IPS-20b (cell line): Measurements from ENCODE around the gene EIF1.
"Not testable (repeated sequence)": the region's sequence is repeated elsewhere in the genome, so short reads cannot be mapped to it uniquely, and the experiment has no call there.

ENCODE experiments used
- H3K27ac ChIP-seq: one replicate; pipeline ENCODE4 v1.5.1; 2013; ENCODE audit warnings: low read length
- H3K27me3 ChIP-seq: 2 replicates; pipeline ENCODE4 v1.6.1; 2013; ENCODE audit warnings: mild to moderate bottlenecking, low read length, inconsistent platforms; ENCODE audit not compliant: insufficient read depth
- H3K36me3 ChIP-seq: 2 replicates; pipeline ENCODE4 v1.6.1; 2013; ENCODE audit warnings: low read depth, mild to moderate bottlenecking, inconsistent platforms, low read length, moderate library complexity; ENCODE audit not compliant: insufficient read depth
- H3K4me1 ChIP-seq: 2 replicates; pipeline ENCODE4 v1.6.1; 2013; ENCODE audit warnings: mild to moderate bottlenecking, control low read depth, inconsistent platforms, low read length, moderate library complexity; ENCODE audit not compliant: insufficient read depth
- H3K4me3 ChIP-seq: 2 replicates; pipeline ENCODE4 v1.5.1; 2013; ENCODE audit warnings: mild to moderate bottlenecking, low read length, inconsistent platforms
- H3K9ac ChIP-seq: 2 replicates; pipeline ENCODE4 v1.6.1; 2013; ENCODE audit warnings: low read depth, mild to moderate bottlenecking, inconsistent platforms, low read length, moderate library complexity
- H3K9me3 ChIP-seq: 2 replicates; pipeline ENCODE4 v1.6.1; 2013; ENCODE audit warnings: mild to moderate bottlenecking, low read depth, low read length, inconsistent platforms; ENCODE audit not compliant: insufficient read depth

The EIF1 gene

GRCh38 chr17:41667280-41668041, 21.2 kb upstream of the EIF1 start:
- H3K27ac ChIP-seq = no peak overlapping the region
- peaks cover 16% of the 10 kb centered on the region for H3K27me3 ChIP-seq
- H3K4me1 ChIP-seq = peaks cover 6% of the 10 kb centered on the region; the same call in 1 of the 2 replicates
- no peaks in the 10 kb centered on the region for H3K36me3 ChIP-seq
- no peak overlapping the region; the same call in 1 of the 2 replicates for H3K9ac ChIP-seq
- no peaks in the 10 kb centered on the region for H3K9me3 ChIP-seq
- H3K4me3 ChIP-seq = peak overlapping the region; percentile 79; the same call in 1 of the 2 replicates

GRCh38 chr17:41672153-41672552, 16.5 kb upstream of the EIF1 start:
- H3K36me3 ChIP-seq = no peaks in the 10 kb centered on the region
- H3K9me3 ChIP-seq = no peaks in the 10 kb centered on the region
- no peak overlapping the region for H3K27ac ChIP-seq
- H3K4me3 ChIP-seq = no peak overlapping the region
- no peak overlapping the region for H3K9ac ChIP-seq
- H3K4me1 ChIP-seq = peaks cover 15% of the 10 kb centered on the region; the same call in 1 of the 2 replicates
- peaks cover 5% of the 10 kb centered on the region; the same call in 1 of the 2 replicates for H3K27me3 ChIP-seq

GRCh38 chr17:41675157-41676057, 13.3 kb upstream of the EIF1 start:
- Histone ChIP-seq H3K4me3 (peak overlapping the region; percentile 44), H3K4me1 (peaks cover 15% of the 10 kb centered on the region; the same call in 1 of the 2 replicates), H3K27ac (peak overlapping the region; percentile 11)
- not testable (repeated sequence) for H3K36me3 ChIP-seq, H3K27me3 ChIP-seq, H3K9ac ChIP-seq, H3K9me3 ChIP-seq

GRCh38 chr17:41676058-41676419, 12.6 kb upstream of the EIF1 start:
- no peaks in the 10 kb centered on the region for H3K36me3 ChIP-seq
- H3K27ac ChIP-seq = peak overlapping the region; percentile 11
- H3K4me3 ChIP-seq = peak overlapping the region; percentile 44
- H3K4me1 ChIP-seq = peaks cover 15% of the 10 kb centered on the region; the same call in 1 of the 2 replicates
- no peaks in the 10 kb centered on the region for H3K27me3 ChIP-seq
- H3K9ac ChIP-seq = no peak overlapping the region
- H3K9me3 ChIP-seq = no peaks in the 10 kb centered on the region

- H3K9me3 ChIP-seq = no peaks in the 10 kb centered on the region
- H3K36me3 ChIP-seq = no peaks in the 10 kb centered on the region
- H3K4me1 ChIP-seq = peaks cover 15% of the 10 kb centered on the region; the same call in 1 of the 2 replicates
- no peaks in the 10 kb centered on the region for H3K27me3 ChIP-seq
- no peak overlapping the region for H3K4me3 ChIP-seq
- no peak overlapping the region for H3K9ac ChIP-seq
- no peak overlapping the region for H3K27ac ChIP-seq
Observed at GRCh38 chr17:41678411-41678906, 10.2 kb upstream of the EIF1 start.

- Histone ChIP-seq H3K36me3 (no peaks in the 10 kb centered on the region), H3K27ac (no peak overlapping the region), H3K9me3 (no peaks in the 10 kb centered on the region), H3K27me3 (no peaks in the 10 kb centered on the region), H3K9ac (no peak overlapping the region), H3K4me3 (no peak overlapping the region), H3K4me1 (peaks cover 15% of the 10 kb centered on the region; the same call in 1 of the 2 replicates)
Observed at GRCh38 chr17:41678907-41679739, 9.6 kb upstream of the EIF1 start.

GRCh38 chr17:41679740-41680425, 8.8 kb upstream of the EIF1 start:
- Histone ChIP-seq H3K9me3 (no peaks in the 10 kb centered on the region), H3K27me3 (no peaks in the 10 kb centered on the region), H3K4me3 (no peak overlapping the region), H3K27ac (no peak overlapping the region), H3K36me3 (no peaks in the 10 kb centered on the region), H3K9ac (no peak overlapping the region), H3K4me1 (peaks cover 15% of the 10 kb centered on the region; the same call in 1 of the 2 replicates)

- no peak overlapping the region for H3K9ac ChIP-seq
- no peak overlapping the region for H3K27ac ChIP-seq
- peaks cover 11% of the 10 kb centered on the region; the same call in 1 of the 2 replicates for H3K4me1 ChIP-seq
- no peaks in the 10 kb centered on the region for H3K27me3 ChIP-seq
- H3K36me3 ChIP-seq = no peaks in the 10 kb centered on the region
- no peaks in the 10 kb centered on the region for H3K9me3 ChIP-seq
- no peak overlapping the region for H3K4me3 ChIP-seq
Observed at GRCh38 chr17:41680426-41681040, 8.2 kb upstream of the EIF1 start.

GRCh38 chr17:41681776-41682175, 6.9 kb upstream of the EIF1 start:
- no peaks in the 10 kb centered on the region for H3K9me3 ChIP-seq
- no peak overlapping the region for H3K27ac ChIP-seq
- no peaks in the 10 kb centered on the region; the same call in 1 of the 2 replicates for H3K4me1 ChIP-seq
- H3K36me3 ChIP-seq = no peaks in the 10 kb centered on the region
- H3K27me3 ChIP-seq = no peaks in the 10 kb centered on the region
- no peak overlapping the region for H3K4me3 ChIP-seq
- no peak overlapping the region for H3K9ac ChIP-seq

- Histone ChIP-seq H3K9ac (no peak overlapping the region), H3K27me3 (no peaks in the 10 kb centered on the region), H3K36me3 (no peaks in the 10 kb centered on the region), H3K9me3 (no peaks in the 10 kb centered on the region), H3K4me3 (no peak overlapping the region), H3K4me1 (no peaks in the 10 kb centered on the region; the same call in 1 of the 2 replicates), H3K27ac (no peak overlapping the region)
Observed at GRCh38 chr17:41682631-41683030, 6.1 kb upstream of the EIF1 start.
